SKM-1 (cell line): ENCODE measurements around the gene TENM4.

ENCODE experiments used
- DNase-seq: peaks from one replicate; lab custom pipeline; 2025; ENCODE audit not compliant: unreplicated experiment; lab: John Stamatoyannopoulos, UW

Gene TENM4

GRCh38 chr11:79440571-79441460 lies at the start of gene TENM4:
TENM4 (minus strand) TSS chr11:79441030; CDS start chr11:79069944, 371,086 bp downstream.
- DNase-seq, result no peak

GRCh38 chr11:79488286-79488685 lies 47.5 kb upstream of the TENM4 start:
- no peak for DNase-seq

- no peak for DNase-seq
These were observed 46.6 kb upstream of the TENM4 start for GRCh38 chr11:79487412-79487811.

GRCh38 chr11:79486242-79486984 lies 45.6 kb upstream of the TENM4 start:
- no peak for DNase-seq

GRCh38 chr11:79485694-79486093 lies 44.9 kb upstream of the TENM4 start:
- DNase-seq, result no peak

GRCh38 chr11:79484872-79485271 lies 44.0 kb upstream of the TENM4 start:
- DNase-seq, result no peak

- peak; percentile 23 for DNase-seq
These were observed 42.0 kb upstream of the TENM4 start for GRCh38 chr11:79482800-79483199.

GRCh38 chr11:79481795-79482194 lies 41.0 kb upstream of the TENM4 start:
- DNase-seq, result no peak

GRCh38 chr11:79480864-79481263 lies 40.0 kb upstream of the TENM4 start:
- no peak for DNase-seq

GRCh38 chr11:79472819-79473529 lies 32.1 kb upstream of the TENM4 start:
- no peak for DNase-seq

- no peak for DNase-seq
These were observed 30.4 kb upstream of the TENM4 start for GRCh38 chr11:79471071-79471844.

GRCh38 chr11:79470161-79470560 lies 29.3 kb upstream of the TENM4 start:
- no peak for DNase-seq

GRCh38 chr11:79467761-79468160 lies 26.9 kb upstream of the TENM4 start:
- no peak for DNase-seq

- DNase-seq, result no peak
These were observed 25.6 kb upstream of the TENM4 start for GRCh38 chr11:79466411-79466810.

- no peak for DNase-seq
These were observed 24.3 kb upstream of the TENM4 start for GRCh38 chr11:79465160-79465559.

GRCh38 chr11:79461666-79462645 lies 21.1 kb upstream of the TENM4 start:
- DNase-seq, result no peak

GRCh38 chr11:79461144-79461543 lies 20.3 kb upstream of the TENM4 start:
- no peak for DNase-seq

GRCh38 chr11:79458709-79459108 lies 17.9 kb upstream of the TENM4 start:
- no peak for DNase-seq

GRCh38 chr11:79456501-79456900 lies 15.7 kb upstream of the TENM4 start:
- no peak for DNase-seq

GRCh38 chr11:79453617-79454016 lies 12.8 kb upstream of the TENM4 start:
- DNase-seq, result no peak
